ENCODE results near the gene FAM229A.

DNA sequence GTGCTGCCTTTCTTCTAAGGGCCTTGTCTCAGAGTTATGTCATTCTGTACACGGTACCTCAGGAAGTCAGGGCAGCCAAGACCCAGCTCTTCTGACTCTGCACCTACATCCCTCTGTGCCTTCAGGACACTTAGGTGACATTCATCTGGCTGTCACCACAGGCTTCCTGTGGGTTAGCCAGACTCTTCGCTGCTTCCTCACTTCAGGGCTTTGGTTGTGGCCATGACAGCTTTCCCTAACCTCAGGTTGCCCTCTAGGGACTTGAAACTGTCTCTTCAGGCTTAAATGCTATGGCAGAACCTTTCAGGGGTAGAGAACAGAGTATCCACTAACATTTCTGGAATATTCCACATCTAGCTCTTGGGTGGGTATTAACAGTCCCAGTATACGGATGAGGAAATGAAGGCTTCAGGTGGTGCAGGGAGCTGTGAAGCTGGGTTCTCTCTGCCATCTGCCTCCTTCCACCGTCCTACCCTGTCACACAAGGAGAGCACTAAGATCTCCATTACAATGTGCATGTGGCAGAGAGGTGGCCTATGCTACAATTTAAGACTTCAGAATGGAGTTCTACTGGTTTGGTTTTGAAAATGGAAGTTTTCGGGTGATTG lies 10.0 kb upstream of the FAM229A start:
- TF ChIP-seq, protein P1, sequence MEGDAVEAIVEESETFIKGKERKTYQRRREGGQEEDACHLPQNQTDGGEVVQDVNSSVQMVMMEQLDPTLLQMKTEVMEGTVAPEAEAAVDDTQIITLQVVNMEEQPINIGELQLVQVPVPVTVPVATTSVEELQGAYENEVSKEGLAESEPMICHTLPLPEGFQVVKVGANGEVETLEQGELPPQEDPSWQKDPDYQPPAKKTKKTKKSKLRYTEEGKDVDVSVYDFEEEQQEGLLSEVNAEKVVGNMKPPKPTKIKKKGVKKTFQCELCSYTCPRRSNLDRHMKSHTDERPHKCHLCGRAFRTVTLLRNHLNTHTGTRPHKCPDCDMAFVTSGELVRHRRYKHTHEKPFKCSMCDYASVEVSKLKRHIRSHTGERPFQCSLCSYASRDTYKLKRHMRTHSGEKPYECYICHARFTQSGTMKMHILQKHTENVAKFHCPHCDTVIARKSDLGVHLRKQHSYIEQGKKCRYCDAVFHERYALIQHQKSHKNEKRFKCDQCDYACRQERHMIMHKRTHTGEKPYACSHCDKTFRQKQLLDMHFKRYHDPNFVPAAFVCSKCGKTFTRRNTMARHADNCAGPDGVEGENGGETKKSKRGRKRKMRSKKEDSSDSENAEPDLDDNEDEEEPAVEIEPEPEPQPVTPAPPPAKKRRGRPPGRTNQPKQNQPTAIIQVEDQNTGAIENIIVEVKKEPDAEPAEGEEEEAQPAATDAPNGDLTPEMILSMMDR (IDR thresholded peaks at IDR 0.05) = peak in 1 of 6 experiments; percentile 17
- no peak for TF ChIP-seq POLR2A (IDR thresholded peaks at IDR 0.05)

Data from esophagus squamous epithelium (tissue), 4 donors.